Stimulated activated CD4-positive, alpha-beta T cell treated with anti-CD3 and anti-CD28 coated beads, TNF-alpha, amount 100 ng/mL, for 4 hours (primary cell): ENCODE data around the gene SVIL.
"Not testable (repeated sequence)": the region's sequence is repeated elsewhere in the genome, so short reads cannot be mapped to it uniquely, and the experiment has no call there.

Experiments used
- DNase-seq, 3 experiments: peaks; one replicate each; pipeline ENCODE4 v3.0.0-alpha.2; 2020; ENCODE audit warnings: low read depth in 3 of 3

SVIL gene

GRCh38 chr10:29515104-29515503 lies 119.7 kb downstream of the SVIL start:
- not testable (repeated sequence) for DNase-seq

- no peak for DNase-seq
These were observed 120.5 kb downstream of the SVIL start for GRCh38 chr10:29514306-29514705.

- DNase-seq = no peak
These were observed 122.3 kb downstream of the SVIL start for GRCh38 chr10:29512425-29512974.

- DNase-seq = not testable (repeated sequence)
These were observed 123.0 kb downstream of the SVIL start for GRCh38 chr10:29511806-29512205.

GRCh38 chr10:29510483-29511157 lies 124.2 kb downstream of the SVIL start:
- not testable (repeated sequence) for DNase-seq

GRCh38 chr10:29508554-29509244 lies 126.1 kb downstream of the SVIL start:
- no peak for DNase-seq

GRCh38 chr10:29507750-29508149 lies 127.0 kb downstream of the SVIL start:
- not testable (repeated sequence) for DNase-seq

- DNase-seq = not testable (repeated sequence)
These were observed 128.3 kb downstream of the SVIL start for GRCh38 chr10:29506324-29506921.

GRCh38 chr10:29502351-29502750 lies 132.4 kb downstream of the SVIL start:
- no peak for DNase-seq

- no peak for DNase-seq
These were observed 133.1 kb downstream of the SVIL start for GRCh38 chr10:29501692-29502091.

- DNase-seq = no peak
These were observed 134.7 kb downstream of the SVIL start for GRCh38 chr10:29499993-29500537.

- DNase-seq = peak; percentile 16 to 47 (median 21)
These were observed 138.2 kb downstream of the SVIL start for GRCh38 chr10:29496341-29497162.

GRCh38 chr10:29495366-29495765 lies 139.4 kb downstream of the SVIL start:
- DNase-seq = no peak

- no peak for DNase-seq
These were observed 141.1 kb downstream of the SVIL start for GRCh38 chr10:29493697-29494096.

GRCh38 chr10:29492774-29493173 lies 142.0 kb downstream of the SVIL start:
- no peak for DNase-seq

GRCh38 chr10:29491918-29492317 lies 142.9 kb downstream of the SVIL start:
- DNase-seq = no peak

- DNase-seq = not testable (repeated sequence)
These were observed 143.9 kb downstream of the SVIL start for GRCh38 chr10:29490781-29491280.

- DNase-seq = not testable (repeated sequence)
These were observed 146.3 kb downstream of the SVIL start for GRCh38 chr10:29488471-29488870.

GRCh38 chr10:29487884-29488266 lies 146.9 kb downstream of the SVIL start:
- not testable (repeated sequence) for DNase-seq

- DNase-seq = not testable (repeated sequence)
These were observed 147.5 kb downstream of the SVIL start for GRCh38 chr10:29487032-29487883.
